ENCODE measurements around the gene KANSL1.

- TF ChIP-seq CTCF (IDR thresholded peaks at IDR 0.05) (no peak), SMAD3 (CRISPR knock-in tag; IDR thresholded peaks at IDR 0.05; ENCODE audit: borderline replicate concordance) (no peak), NFYB (CRISPR knock-in tag; conservative IDR thresholded peaks at IDR 0.05; ENCODE audit: low read depth) (no peak), ZBTB21 (CRISPR knock-in tag; IDR thresholded peaks at IDR 0.05; ENCODE audit: borderline replicate concordance) (no peak), TP53 (CRISPR knock-in tag; IDR thresholded peaks at IDR 0.05) (no peak), CREB1 (CRISPR knock-in tag; IDR thresholded peaks at IDR 0.05) (no peak), ATF3 (CRISPR knock-in tag; conservative IDR thresholded peaks at IDR 0.05) (no peak)
- TF ChIP-seq, protein P1, sequence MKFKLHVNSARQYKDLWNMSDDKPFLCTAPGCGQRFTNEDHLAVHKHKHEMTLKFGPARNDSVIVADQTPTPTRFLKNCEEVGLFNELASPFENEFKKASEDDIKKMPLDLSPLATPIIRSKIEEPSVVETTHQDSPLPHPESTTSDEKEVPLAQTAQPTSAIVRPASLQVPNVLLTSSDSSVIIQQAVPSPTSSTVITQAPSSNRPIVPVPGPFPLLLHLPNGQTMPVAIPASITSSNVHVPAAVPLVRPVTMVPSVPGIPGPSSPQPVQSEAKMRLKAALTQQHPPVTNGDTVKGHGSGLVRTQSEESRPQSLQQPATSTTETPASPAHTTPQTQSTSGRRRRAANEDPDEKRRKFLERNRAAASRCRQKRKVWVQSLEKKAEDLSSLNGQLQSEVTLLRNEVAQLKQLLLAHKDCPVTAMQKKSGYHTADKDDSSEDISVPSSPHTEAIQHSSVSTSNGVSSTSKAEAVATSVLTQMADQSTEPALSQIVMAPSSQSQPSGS (CRISPR knock-in tag; IDR thresholded peaks at IDR 0.05; ENCODE audit: borderline replicate concordance, low read depth): no peak
- TF ChIP-seq, protein P2, sequence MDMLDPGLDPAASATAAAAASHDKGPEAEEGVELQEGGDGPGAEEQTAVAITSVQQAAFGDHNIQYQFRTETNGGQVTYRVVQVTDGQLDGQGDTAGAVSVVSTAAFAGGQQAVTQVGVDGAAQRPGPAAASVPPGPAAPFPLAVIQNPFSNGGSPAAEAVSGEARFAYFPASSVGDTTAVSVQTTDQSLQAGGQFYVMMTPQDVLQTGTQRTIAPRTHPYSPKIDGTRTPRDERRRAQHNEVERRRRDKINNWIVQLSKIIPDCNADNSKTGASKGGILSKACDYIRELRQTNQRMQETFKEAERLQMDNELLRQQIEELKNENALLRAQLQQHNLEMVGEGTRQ (CRISPR knock-in tag; IDR thresholded peaks at IDR 0.05): no peak
Observed at GRCh38 chr17:46100590-46100989, 92.6 kb downstream of the KANSL1 start.

Measured in WTC11 (cell line).